ENCODE data around the gene FARS2.

FARS2 gene

DNA sequence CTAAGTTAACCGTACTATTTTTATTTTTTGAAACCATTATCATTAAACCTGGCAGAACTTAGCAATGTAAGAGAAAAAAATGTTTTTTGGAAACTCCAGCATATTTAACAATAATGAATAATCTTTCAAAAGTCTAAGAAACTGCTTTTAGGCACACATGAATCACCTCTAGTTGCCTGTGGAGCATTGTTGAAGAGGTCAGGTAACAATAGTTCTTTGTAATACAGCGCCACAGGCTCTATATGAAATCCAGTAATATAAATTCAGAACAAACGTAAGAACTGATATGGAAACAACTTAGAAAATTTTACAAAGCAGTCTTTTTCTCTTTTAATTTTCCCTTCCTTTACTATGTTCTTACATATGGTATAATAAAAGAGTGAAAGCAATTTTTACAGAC, 10.9 kb upstream of the FARS2 start:
- H4K5ac ChIP-seq (ENCODE audit: low read length) = no peak overlapping the region
- no peak for DNase-seq
- no peak overlapping the region for H3K4ac ChIP-seq (ENCODE audit: low read depth, low read length)
- no peak overlapping the region for H3K9ac ChIP-seq (ENCODE audit: low read length)
- no peaks in the 10 kb centered on the region for H3K36me3 ChIP-seq (ENCODE audit: control insufficient read depth, insufficient read depth, low read length)
- H3K79me1 ChIP-seq (ENCODE audit: low read length) = peaks cover 27% of the 10 kb centered on the region
- no peak overlapping the region for H3K4me2 ChIP-seq (ENCODE audit: low read length)
- H4K8ac ChIP-seq (ENCODE audit: low read depth, low read length) = no peak overlapping the region
- H2BK15ac ChIP-seq (replicated peaks; ENCODE audit: low read depth) = no peak overlapping the region
- H2AK5ac ChIP-seq (ENCODE audit: low read length) = no peak overlapping the region
- no peak overlapping the region for H3K56ac ChIP-seq (ENCODE audit: low read length)
- H2BK5ac ChIP-seq (ENCODE audit: low read length) = no peak overlapping the region
- H2BK120ac ChIP-seq (ENCODE audit: low read depth, low read length) = no peak overlapping the region
- H3K23ac ChIP-seq (ENCODE audit: low read length) = no peak overlapping the region
- H3K4me3 ChIP-seq (ENCODE audit: low read length) = no peak overlapping the region
- peaks cover 14% of the 10 kb centered on the region for H3K79me2 ChIP-seq (ENCODE audit: control insufficient read depth, insufficient read depth, low read length)
- no peak overlapping the region for H3K27ac ChIP-seq (ENCODE audit: low read depth, low read length)
- H3K27me3 ChIP-seq (ENCODE audit: insufficient read depth, low read length, poor library complexity) = no peaks in the 10 kb centered on the region
- H3K18ac ChIP-seq (ENCODE audit: low read length) = no peak overlapping the region
- peaks cover 7% of the 10 kb centered on the region for H3K4me1 ChIP-seq (ENCODE audit: control insufficient read depth, low read depth, low read length)
- WGBS (ENCODE audit: extremely low coverage, insufficient coverage, low lambda C conversion rate) = 100% methylated on average over 1 of the region's 3 CpGs

DNA sequence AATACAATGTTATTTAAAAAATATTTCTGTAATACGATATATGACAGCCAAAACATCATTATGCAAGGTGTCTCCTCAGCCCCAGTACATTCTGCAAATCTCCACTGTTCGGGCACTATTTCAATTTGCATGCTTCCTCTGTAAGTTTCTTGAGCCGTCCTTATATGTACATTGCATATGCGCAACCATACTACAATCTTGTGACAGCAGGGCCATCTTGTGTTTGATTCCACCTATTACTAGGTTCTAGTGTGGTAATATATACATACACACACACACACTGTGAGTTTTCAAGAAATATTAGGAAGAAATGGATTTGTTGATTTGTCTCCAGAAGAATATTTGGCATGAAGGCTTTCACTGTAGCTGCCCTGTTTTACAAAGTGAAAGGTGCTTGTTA, 10.4 kb upstream of the FARS2 start:
- Histone ChIP-seq H3K18ac (ENCODE audit: low read length) (no peak overlapping the region), H3K56ac (ENCODE audit: low read length) (no peak overlapping the region), H3K4me1 (ENCODE audit: control insufficient read depth, low read depth, low read length) (peaks cover 7% of the 10 kb centered on the region), H3K79me1 (ENCODE audit: low read length) (peaks cover 23% of the 10 kb centered on the region), H3K9ac (ENCODE audit: low read length) (no peak overlapping the region), H3K23ac (ENCODE audit: low read length) (no peak overlapping the region), H2BK15ac (replicated peaks; ENCODE audit: low read depth) (no peak overlapping the region), H2BK120ac (ENCODE audit: low read depth, low read length) (no peak overlapping the region), H2AK5ac (ENCODE audit: low read length) (no peak overlapping the region), H3K27me3 (ENCODE audit: insufficient read depth, low read length, poor library complexity) (no peaks in the 10 kb centered on the region), H3K36me3 (ENCODE audit: control insufficient read depth, insufficient read depth, low read length) (no peaks in the 10 kb centered on the region), H2BK5ac (ENCODE audit: low read length) (no peak overlapping the region), H3K4me3 (ENCODE audit: low read length) (no peak overlapping the region), H3K79me2 (ENCODE audit: control insufficient read depth, insufficient read depth, low read length) (peaks cover 13% of the 10 kb centered on the region), H3K27ac (ENCODE audit: low read depth, low read length) (no peak overlapping the region), H4K5ac (ENCODE audit: low read length) (no peak overlapping the region), H4K8ac (ENCODE audit: low read depth, low read length) (no peak overlapping the region), H3K4ac (ENCODE audit: low read depth, low read length) (no peak overlapping the region), H3K4me2 (ENCODE audit: low read length) (no peak overlapping the region)
- DNase-seq = no peak
- WGBS (ENCODE audit: extremely low coverage, insufficient coverage, low lambda C conversion rate) = no CpG with 5 or more reads among the region's 4 CpGs

DNA sequence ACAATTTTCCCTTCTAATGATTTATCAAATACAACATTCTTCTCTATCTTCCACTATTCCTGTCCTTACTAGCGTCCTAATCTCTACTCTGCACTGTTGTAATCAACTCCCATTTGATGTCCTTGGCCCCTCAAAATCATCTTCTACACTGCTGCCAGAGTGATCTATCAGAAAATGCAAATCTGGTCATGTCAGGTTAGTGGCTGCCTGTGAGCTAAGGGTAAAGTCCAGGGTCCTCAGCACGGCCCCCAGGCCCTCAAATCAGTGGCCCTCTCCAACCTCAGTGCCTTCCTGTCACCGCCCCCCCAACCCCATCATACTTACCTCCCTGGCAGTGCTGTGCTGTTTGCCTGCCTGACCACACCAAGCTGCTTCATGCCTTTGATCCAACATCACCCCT, 4.4 kb upstream of the FARS2 start:
- H3K23ac ChIP-seq (ENCODE audit: low read length) = no peak overlapping the region
- no peak overlapping the region for H2BK5ac ChIP-seq (ENCODE audit: low read length)
- no peak overlapping the region for H2AK5ac ChIP-seq (ENCODE audit: low read length)
- no peaks in the 10 kb centered on the region for H3K27me3 ChIP-seq (ENCODE audit: insufficient read depth, low read length, poor library complexity)
- H4K8ac ChIP-seq (ENCODE audit: low read depth, low read length) = no peak overlapping the region
- H3K4ac ChIP-seq (ENCODE audit: low read depth, low read length) = no peak overlapping the region
- no peak overlapping the region for H3K4me3 ChIP-seq (ENCODE audit: low read length)
- no peak overlapping the region for H2BK15ac ChIP-seq (replicated peaks; ENCODE audit: low read depth)
- H3K18ac ChIP-seq (ENCODE audit: low read length) = no peak overlapping the region
- H4K5ac ChIP-seq (ENCODE audit: low read length) = no peak overlapping the region
- 100% methylated on average over 1 of the region's 3 CpGs for WGBS (ENCODE audit: extremely low coverage, insufficient coverage, low lambda C conversion rate)
- no peaks in the 10 kb centered on the region for H3K36me3 ChIP-seq (ENCODE audit: control insufficient read depth, insufficient read depth, low read length)
- H3K56ac ChIP-seq (ENCODE audit: low read length) = no peak overlapping the region
- no peak overlapping the region for H3K9ac ChIP-seq (ENCODE audit: low read length)
- H3K4me2 ChIP-seq (ENCODE audit: low read length) = no peak overlapping the region
- H2BK120ac ChIP-seq (ENCODE audit: low read depth, low read length) = no peak overlapping the region
- no peaks in the 10 kb centered on the region for H3K4me1 ChIP-seq (ENCODE audit: control insufficient read depth, low read depth, low read length)
- H3K79me2 ChIP-seq (ENCODE audit: control insufficient read depth, insufficient read depth, low read length) = peaks cover 21% of the 10 kb centered on the region
- no peak for DNase-seq
- H3K27ac ChIP-seq (ENCODE audit: low read depth, low read length) = no peak overlapping the region
- peaks cover 24% of the 10 kb centered on the region for H3K79me1 ChIP-seq (ENCODE audit: low read length)

DNA sequence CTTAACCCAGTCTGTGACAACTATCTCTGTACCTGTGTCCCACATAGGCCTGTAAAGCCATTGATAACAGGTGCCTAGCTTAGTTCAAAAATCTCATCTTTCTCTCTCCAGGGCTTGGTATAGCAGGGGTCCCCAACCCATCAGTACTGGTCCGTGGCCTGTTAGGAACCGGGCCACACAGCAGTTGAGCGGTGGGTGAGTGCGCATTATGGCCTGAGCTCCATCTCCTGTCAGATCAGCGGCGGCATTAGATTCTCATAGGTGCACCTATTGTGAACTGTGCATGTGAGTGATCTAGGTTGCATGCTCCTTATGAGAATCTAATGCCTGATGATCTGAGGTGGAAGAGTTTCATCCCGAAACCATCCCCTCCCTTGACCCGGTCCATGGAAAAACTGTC, 3.9 kb upstream of the FARS2 start:
- Histone ChIP-seq H3K27me3 (ENCODE audit: insufficient read depth, low read length, poor library complexity) (no peaks in the 10 kb centered on the region), H3K18ac (ENCODE audit: low read length) (no peak overlapping the region), H3K79me1 (ENCODE audit: low read length) (peaks cover 24% of the 10 kb centered on the region), H3K56ac (ENCODE audit: low read length) (no peak overlapping the region), H3K9ac (ENCODE audit: low read length) (no peak overlapping the region), H3K23ac (ENCODE audit: low read length) (no peak overlapping the region), H2BK15ac (replicated peaks; ENCODE audit: low read depth) (no peak overlapping the region), H3K4ac (ENCODE audit: low read depth, low read length) (no peak overlapping the region), H2BK5ac (ENCODE audit: low read length) (no peak overlapping the region), H3K36me3 (ENCODE audit: control insufficient read depth, insufficient read depth, low read length) (no peaks in the 10 kb centered on the region), H2AK5ac (ENCODE audit: low read length) (no peak overlapping the region), H3K79me2 (ENCODE audit: control insufficient read depth, insufficient read depth, low read length) (peaks cover 19% of the 10 kb centered on the region), H3K4me1 (ENCODE audit: control insufficient read depth, low read depth, low read length) (no peaks in the 10 kb centered on the region), H3K4me3 (ENCODE audit: low read length) (no peak overlapping the region), H4K8ac (ENCODE audit: low read depth, low read length) (no peak overlapping the region), H2BK120ac (ENCODE audit: low read depth, low read length) (no peak overlapping the region), H3K27ac (ENCODE audit: low read depth, low read length) (no peak overlapping the region), H3K4me2 (ENCODE audit: low read length) (no peak overlapping the region), H4K5ac (ENCODE audit: low read length) (no peak overlapping the region)
- no peak for DNase-seq
- WGBS (ENCODE audit: extremely low coverage, insufficient coverage, low lambda C conversion rate) = no CpG with 5 or more reads among the region's 8 CpGs

DNA sequence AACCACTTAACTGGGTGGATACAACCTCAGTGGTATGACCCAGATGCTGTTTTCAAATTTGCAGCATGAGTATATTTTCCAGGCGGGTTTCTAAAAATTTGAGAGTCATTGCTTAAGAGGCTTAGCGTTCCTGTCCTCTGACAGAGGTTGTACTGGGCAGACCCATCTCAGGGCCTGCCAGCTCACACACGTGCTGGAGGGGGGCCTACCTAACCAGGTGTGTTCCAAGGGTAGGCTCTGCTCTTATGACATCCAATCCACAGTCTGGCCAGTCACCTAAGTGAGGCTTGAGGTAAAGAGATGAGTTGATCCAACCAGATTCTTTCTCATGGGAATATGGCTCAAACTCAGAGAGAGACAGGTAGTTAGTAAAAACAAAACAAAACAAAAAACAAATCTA, 1.9 kb upstream of the FARS2 start:
- Histone ChIP-seq H3K79me2 (ENCODE audit: control insufficient read depth, insufficient read depth, low read length) (peaks cover 18% of the 10 kb centered on the region), H3K27ac (ENCODE audit: low read depth, low read length) (no peak overlapping the region)

DNA sequence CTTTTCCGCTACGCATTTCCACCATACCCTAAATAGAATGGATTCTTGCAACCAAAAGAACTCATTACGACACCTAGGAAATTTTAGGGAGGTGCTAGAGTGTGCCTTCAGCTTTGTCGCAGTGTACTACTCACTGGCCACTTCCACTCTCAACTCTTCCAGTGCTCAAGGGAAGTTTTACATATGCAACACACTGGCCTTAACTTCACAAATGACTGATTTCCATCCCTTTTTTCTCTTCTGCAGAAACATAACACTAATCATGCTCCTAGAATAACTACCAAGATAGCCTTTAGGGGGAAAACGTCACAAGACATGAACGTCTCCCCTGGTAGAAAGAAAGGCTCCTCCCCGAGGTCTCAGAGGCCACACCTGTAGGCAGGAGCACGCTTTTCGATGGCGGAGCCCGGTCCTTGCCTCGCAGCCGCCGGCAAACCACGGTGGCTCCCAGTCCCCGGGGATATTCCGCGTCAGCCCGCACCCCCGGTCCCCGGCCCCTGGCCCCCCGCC, 1.1 kb upstream of the FARS2 start:
- no CpG with 5 or more reads among the region's 22 CpGs for WGBS (ENCODE audit: extremely low coverage, insufficient coverage, low lambda C conversion rate)
- peak overlapping the region; percentile 90 for H4K8ac ChIP-seq (ENCODE audit: low read depth, low read length)

More for the DNA sequence above, 1.9 kb upstream of the FARS2 start:
- no peak overlapping the region for H2BK5ac ChIP-seq (ENCODE audit: low read length)
- DNase-seq = no peak
- no peak overlapping the region for H3K18ac ChIP-seq (ENCODE audit: low read length)
- H2BK15ac ChIP-seq (replicated peaks; ENCODE audit: low read depth) = no peak overlapping the region
- H3K4me2 ChIP-seq (ENCODE audit: low read length) = no peak overlapping the region
- no CpG with 5 or more reads among the region's 3 CpGs for WGBS (ENCODE audit: extremely low coverage, insufficient coverage, low lambda C conversion rate)
- no peak overlapping the region for H4K8ac ChIP-seq (ENCODE audit: low read depth, low read length)
- peak overlapping the region; percentile 14 for H3K9ac ChIP-seq (ENCODE audit: low read length)
- no peak overlapping the region for H3K4ac ChIP-seq (ENCODE audit: low read depth, low read length)
- no peak overlapping the region for H2BK120ac ChIP-seq (ENCODE audit: low read depth, low read length)
- no peak overlapping the region for H4K5ac ChIP-seq (ENCODE audit: low read length)
- H3K56ac ChIP-seq (ENCODE audit: low read length) = no peak overlapping the region
- no peak overlapping the region for H2AK5ac ChIP-seq (ENCODE audit: low read length)
- H3K4me3 ChIP-seq (ENCODE audit: low read length) = no peak overlapping the region
- peaks cover 19% of the 10 kb centered on the region for H3K79me1 ChIP-seq (ENCODE audit: low read length)
- H3K36me3 ChIP-seq (ENCODE audit: control insufficient read depth, insufficient read depth, low read length) = no peaks in the 10 kb centered on the region
- H3K23ac ChIP-seq (ENCODE audit: low read length) = no peak overlapping the region
- H3K4me1 ChIP-seq (ENCODE audit: control insufficient read depth, low read depth, low read length) = no peaks in the 10 kb centered on the region
- no peaks in the 10 kb centered on the region for H3K27me3 ChIP-seq (ENCODE audit: insufficient read depth, low read length, poor library complexity)

More for the DNA sequence above, 1.1 kb upstream of the FARS2 start:
- Histone ChIP-seq H4K5ac (ENCODE audit: low read length) (peak overlapping the region; percentile 59), H3K23ac (ENCODE audit: low read length) (no peak overlapping the region), H3K18ac (ENCODE audit: low read length) (peak overlapping the region; percentile 88), H2BK120ac (ENCODE audit: low read depth, low read length) (no peak overlapping the region), H3K79me2 (ENCODE audit: control insufficient read depth, insufficient read depth, low read length) (peaks cover 18% of the 10 kb centered on the region), H3K9ac (ENCODE audit: low read length) (peak overlapping the region; percentile 76), H2BK5ac (ENCODE audit: low read length) (no peak overlapping the region), H2AK5ac (ENCODE audit: low read length) (no peak overlapping the region), H3K27me3 (ENCODE audit: insufficient read depth, low read length, poor library complexity) (no peaks in the 10 kb centered on the region), H3K4me1 (ENCODE audit: control insufficient read depth, low read depth, low read length) (no peaks in the 10 kb centered on the region), H3K27ac (ENCODE audit: low read depth, low read length) (no peak overlapping the region), H3K36me3 (ENCODE audit: control insufficient read depth, insufficient read depth, low read length) (no peaks in the 10 kb centered on the region), H3K4me3 (ENCODE audit: low read length) (peak overlapping the region; percentile 81), H3K4ac (ENCODE audit: low read depth, low read length) (peak overlapping the region; percentile 92), H3K4me2 (ENCODE audit: low read length) (peak overlapping the region; percentile 77), H3K56ac (ENCODE audit: low read length) (peak overlapping the region; percentile 84), H2BK15ac (replicated peaks; ENCODE audit: low read depth) (no peak overlapping the region), H3K79me1 (ENCODE audit: low read length) (peaks cover 17% of the 10 kb centered on the region)
- peak; percentile 81 for DNase-seq

Measured in mesendoderm (in vitro differentiated cells).